H9 (cell line): Measurements from ENCODE around the gene ST6GALNAC2. TPM values are rescaled to one million over a fixed set of nuclear protein-coding genes. Genes with fewer than 3 reads are reported as not detected.

Experiments used
- DNase-seq: peaks from one replicate; pipeline ENCODE4 v3.0.0-alpha.2; 2017
- H2AFZ ChIP-seq: one replicate; pipeline ENCODE4 v1.6.1; 2013; ENCODE audit warnings: mild to moderate bottlenecking, low read length, control low read depth, moderate library complexity
- H2AK5ac ChIP-seq: 2 replicates; pipeline ENCODE4 v1.6.1; 2013; ENCODE audit warnings: low read length, control low read depth, mixed read lengths; ENCODE audit not compliant: insufficient read length
- H2BK120ac ChIP-seq: one replicate; pipeline ENCODE4 v1.6.1; 2013; ENCODE audit warnings: low read depth, mild to moderate bottlenecking, low read length, control low read depth, inconsistent platforms; ENCODE audit not compliant: poor library complexity, severe bottlenecking
- H2BK12ac ChIP-seq: 2 replicates; pipeline ENCODE4 v1.6.1; 2013; ENCODE audit warnings: low read length, control low read depth, mixed read lengths, low read depth; ENCODE audit not compliant: insufficient read length
- H2BK15ac ChIP-seq: 2 replicates; pipeline ENCODE4 v1.6.1; 2013; ENCODE audit warnings: low read depth, low read length, control low read depth
- H2BK20ac ChIP-seq: one replicate; pipeline ENCODE4 v1.6.1; 2013; ENCODE audit warnings: low read depth, mild to moderate bottlenecking, low read length, control low read depth, inconsistent platforms; ENCODE audit not compliant: poor library complexity, severe bottlenecking
- H2BK5ac ChIP-seq: 2 replicates; pipeline ENCODE4 v1.6.1; 2013; ENCODE audit warnings: low read length, control low read depth, mixed read lengths; ENCODE audit not compliant: insufficient read length
- H3K14ac ChIP-seq: 2 replicates; pipeline ENCODE4 v1.6.1; 2013; ENCODE audit warnings: low read length, control low read depth; ENCODE audit not compliant: insufficient read depth
- H3K18ac ChIP-seq: 2 replicates; pipeline ENCODE4 v1.6.1; 2013; ENCODE audit warnings: low read depth, mild to moderate bottlenecking, mixed read lengths, low read length, control low read depth; ENCODE audit not compliant: insufficient read length
- H3K23ac ChIP-seq: 2 replicates; pipeline ENCODE4 v1.6.1; 2013; ENCODE audit warnings: low read length, control low read depth, mixed read lengths, low read depth; ENCODE audit not compliant: insufficient read length
- H3K23me2 ChIP-seq: 2 replicates; pipeline ENCODE4 v1.6.1; 2013; ENCODE audit warnings: low read depth, mild to moderate bottlenecking, mixed read lengths, low read length, control low read depth; ENCODE audit not compliant: insufficient read length, poor library complexity, severe bottlenecking
- H3K27ac ChIP-seq: 2 replicates; pipeline ENCODE4 v1.5.1; 2013; ENCODE audit warnings: low read length, control low read depth, mixed read lengths, low read depth; ENCODE audit not compliant: insufficient read length
- H3K27me3 ChIP-seq: 2 replicates; pipeline ENCODE4 v1.6.1; 2013; ENCODE audit warnings: low read length, control low read depth, inconsistent platforms; ENCODE audit not compliant: insufficient read depth
- H3K4ac ChIP-seq: 2 replicates; pipeline ENCODE4 v1.6.1; 2013; ENCODE audit warnings: low read depth, mild to moderate bottlenecking, control low read depth, inconsistent platforms, low read length, moderate library complexity
- H3K4me1 ChIP-seq: 2 replicates; pipeline ENCODE4 v1.6.1; 2013; ENCODE audit warnings: low read length, control low read depth, inconsistent platforms; ENCODE audit not compliant: insufficient read depth
- H3K4me2 ChIP-seq: 2 replicates; pipeline ENCODE4 v1.6.1; 2013; ENCODE audit warnings: low read length, control low read depth, mixed read lengths; ENCODE audit not compliant: insufficient read length, insufficient read depth
- H3K56ac ChIP-seq: 2 replicates; pipeline ENCODE4 v1.6.1; 2013; ENCODE audit warnings: low read depth, mild to moderate bottlenecking, mixed read lengths, low read length, control low read depth; ENCODE audit not compliant: insufficient read length
- H3K79me1 ChIP-seq: 2 replicates; pipeline ENCODE4 v1.6.1; 2013; ENCODE audit warnings: low read depth, mild to moderate bottlenecking, moderate library complexity, low read length, control low read depth, inconsistent platforms; ENCODE audit not compliant: insufficient read depth, poor library complexity, severe bottlenecking
- H3K79me2 ChIP-seq: 2 replicates; pipeline ENCODE4 v1.6.1; 2013; ENCODE audit warnings: low read length, control low read depth, inconsistent platforms; ENCODE audit not compliant: insufficient read depth
- H3K9ac ChIP-seq: 2 replicates; pipeline ENCODE4 v1.6.1; 2013; ENCODE audit warnings: low read length, control low read depth, mixed read lengths; ENCODE audit not compliant: insufficient read length; ENCODE audit errors: extremely low read depth
- H3K9me3 ChIP-seq: one replicate; pipeline ENCODE4 v1.6.1; 2013; ENCODE audit warnings: low read depth, low read length, inconsistent platforms; ENCODE audit not compliant: control insufficient read depth
- H3T11ph ChIP-seq: one replicate; pipeline ENCODE4 v1.6.1; 2013; ENCODE audit warnings: mild to moderate bottlenecking, low read length, control low read depth, inconsistent platforms
- H4K20me1 ChIP-seq: one replicate; pipeline ENCODE4 v1.6.1; 2013; ENCODE audit not compliant: control insufficient read depth, insufficient read length, insufficient read depth
- H4K5ac ChIP-seq: 2 replicates; pipeline ENCODE4 v1.6.1; 2013; ENCODE audit warnings: low read depth, mild to moderate bottlenecking, mixed read lengths, low read length, control low read depth; ENCODE audit not compliant: insufficient read length
- H4K8ac ChIP-seq: replicated peaks from 2 replicates; pipeline ENCODE4 v1.6.1; 2013; ENCODE audit warnings: low read length, control low read depth, mixed read lengths, low read depth; ENCODE audit not compliant: insufficient read length
- H4K91ac ChIP-seq: 2 replicates; pipeline ENCODE4 v1.6.1; 2013; ENCODE audit warnings: low read depth, mild to moderate bottlenecking, moderate library complexity, mixed read lengths, low read length, control low read depth; ENCODE audit not compliant: insufficient read length
- H3K27ac Mint-ChIP-seq, 3 experiments: 2 replicates in 2 of 3; 3 replicates in 1 of 3; pipeline ENCODE4 v1.8.0; 2020 to 2021; ENCODE audit warnings: mixed read lengths in 3 of 3, mild to moderate bottlenecking in 1 of 3, moderate library complexity in 1 of 3
- H3K27me3 Mint-ChIP-seq: 2 replicates; pipeline ENCODE4 v1.8.0; 2021; ENCODE audit warnings: low read depth, mild to moderate bottlenecking, moderate library complexity, mixed read lengths
- H3K36me3 Mint-ChIP-seq, 3 experiments: 2 replicates in 2 of 3; 3 replicates in 1 of 3; pipeline ENCODE4 v1.8.0; 2020 to 2021; ENCODE audit warnings: low read depth in 3 of 3, mixed read lengths in 3 of 3; ENCODE audit not compliant: insufficient read depth in 1 of 3
- H3K4me1 Mint-ChIP-seq, 2 experiments: 2 replicates each; pipeline ENCODE4 v1.8.0; 2020; ENCODE audit warnings: mixed read lengths in 2 of 2
- H3K4me3 Mint-ChIP-seq, 2 experiments: 2 replicates in 1 of 2; 3 replicates in 1 of 2; pipeline ENCODE4 v1.8.0; 2020 to 2021; ENCODE audit warnings: mild to moderate bottlenecking in 2 of 2, mixed read lengths in 2 of 2, moderate library complexity in 1 of 2
- H3K9me3 Mint-ChIP-seq, 2 experiments: 2 replicates in 1 of 2; 3 replicates in 1 of 2; pipeline ENCODE4 v1.8.0; 2020; ENCODE audit warnings: mild to moderate bottlenecking in 2 of 2, mixed read lengths in 2 of 2, moderate library complexity in 1 of 2
- WGBS: extraction: QIAGEN DNeasy Blood & Tissue Kit; methylation state at CpG from one replicate; pipeline ENCODE4 v1.1.7; 2013; ENCODE audit warnings: missing lambda C conversion rate, low lambda C conversion rate, mixed read lengths; ENCODE audit not compliant: insufficient read length; ENCODE audit errors: extremely low coverage; 5-methylcytosine and 5-hydroxymethylcytosine counted together
- total RNA-seq: library from RNA; stranded (reverse); gene quantifications from 2 replicates; pipeline ENCODE4 v1.2.1, GENCODE V29; 2021
- TF ChIP-seq, protein P1 (sequence below): fragments of 200-600 bp; sonication (generic); conservative IDR thresholded peaks from 3 replicates; pipeline ENCODE4 v1.8.0; 2021; ENCODE audit warnings: antibody characterized with exemption, mild to moderate bottlenecking

ST6GALNAC2 gene
- total RNA-seq, 1 experiment from 2014 or later: 0.46 TPM

- Mint-ChIP-seq H3K27me3 (no peaks in the 10 kb centered on the region), H3K36me3 (peaks cover 18 to 48% (median 29%) of the 10 kb centered on the region in 3 experiments; a peak in 6 of 7 replicates), H3K4me1 (peaks cover 38 to 43% of the 10 kb centered on the region in 2 experiments), H3K27ac (peak overlapping the region in 2 of 3 experiments; percentile 87; a peak in 5 of 7 replicates), H3K4me3 (no peak overlapping the region), H3K9me3 (no peaks in the 10 kb centered on the region)
- no peaks in the 10 kb centered on the region for H3K23me2 ChIP-seq
- peak; percentile 47 for DNase-seq
- H2BK15ac ChIP-seq: no peak overlapping the region
- H3K23ac ChIP-seq: no peak overlapping the region
- H4K5ac ChIP-seq: no peak overlapping the region
- no peak overlapping the region for H2BK120ac ChIP-seq
- H3K4me2 ChIP-seq: no peak overlapping the region
- no peaks in the 10 kb centered on the region for H3K9me3 ChIP-seq
- H3K27ac ChIP-seq: no peak overlapping the region
- no peak overlapping the region for H3K4ac ChIP-seq
- H2AFZ ChIP-seq: no peak overlapping the region
- H3K79me2 ChIP-seq: peaks cover under 1% of the 10 kb centered on the region; the same call in 1 of the 2 replicates
- TF ChIP-seq, protein P1, sequence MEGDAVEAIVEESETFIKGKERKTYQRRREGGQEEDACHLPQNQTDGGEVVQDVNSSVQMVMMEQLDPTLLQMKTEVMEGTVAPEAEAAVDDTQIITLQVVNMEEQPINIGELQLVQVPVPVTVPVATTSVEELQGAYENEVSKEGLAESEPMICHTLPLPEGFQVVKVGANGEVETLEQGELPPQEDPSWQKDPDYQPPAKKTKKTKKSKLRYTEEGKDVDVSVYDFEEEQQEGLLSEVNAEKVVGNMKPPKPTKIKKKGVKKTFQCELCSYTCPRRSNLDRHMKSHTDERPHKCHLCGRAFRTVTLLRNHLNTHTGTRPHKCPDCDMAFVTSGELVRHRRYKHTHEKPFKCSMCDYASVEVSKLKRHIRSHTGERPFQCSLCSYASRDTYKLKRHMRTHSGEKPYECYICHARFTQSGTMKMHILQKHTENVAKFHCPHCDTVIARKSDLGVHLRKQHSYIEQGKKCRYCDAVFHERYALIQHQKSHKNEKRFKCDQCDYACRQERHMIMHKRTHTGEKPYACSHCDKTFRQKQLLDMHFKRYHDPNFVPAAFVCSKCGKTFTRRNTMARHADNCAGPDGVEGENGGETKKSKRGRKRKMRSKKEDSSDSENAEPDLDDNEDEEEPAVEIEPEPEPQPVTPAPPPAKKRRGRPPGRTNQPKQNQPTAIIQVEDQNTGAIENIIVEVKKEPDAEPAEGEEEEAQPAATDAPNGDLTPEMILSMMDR: no peak
- H2BK20ac ChIP-seq: no peak overlapping the region
- H3T11ph ChIP-seq: no peak overlapping the region
- no peak overlapping the region for H3K18ac ChIP-seq
- H3K56ac ChIP-seq: no peak overlapping the region
- no peak overlapping the region for H4K91ac ChIP-seq
- no peak overlapping the region for H2BK12ac ChIP-seq
- H4K8ac ChIP-seq: no peak overlapping the region
- no peak overlapping the region for H3K9ac ChIP-seq
- H4K20me1 ChIP-seq: no peaks in the 10 kb centered on the region
- H2BK5ac ChIP-seq: no peak overlapping the region
- H3K79me1 ChIP-seq: no peaks in the 10 kb centered on the region
- no peak overlapping the region for H3K14ac ChIP-seq
- WGBS: no CpG with 5 or more reads among the region's 5 CpGs
- no peaks in the 10 kb centered on the region for H3K27me3 ChIP-seq
- no peak overlapping the region for H2AK5ac ChIP-seq
- no peaks in the 10 kb centered on the region; the same call in 1 of the 2 replicates for H3K4me1 ChIP-seq
Measured at GRCh38 chr17:76566988-76567431, 18.6 kb downstream of the ST6GALNAC2 start.
